Measurements from ENCODE around the gene STX1A. TPM values are rescaled to one million over a fixed set of nuclear protein-coding genes. Genes with fewer than 3 reads are reported as not detected.

Gene STX1A
- total and polyA plus RNA-seq, 2 of the 13 experiments (the other 11 are each of a cell fraction or from before 2014, with no cell fraction given), result 6.1 to 12.2 TPM

GRCh38 chr7:73667344-73668102 lies 51.9 kb downstream of the STX1A start, which contains the start of gene VPS37D (continued):
- TF ChIP-seq SOX13 (IDR thresholded peaks at IDR 0.05), result no peak
- 0 out of 4 replicates have a peak, but pooled peaks of 1 of the 2 experiments have one; percentile 21 for TF ChIP-seq SOX13 (CRISPR knock-in tag; conservative IDR thresholded peaks at IDR 0.05 in 1 of 2, IDR thresholded peaks at IDR 0.05 in 1 of 2)
- TF ChIP-seq SETDB1 (CRISPR knock-in tag; IDR thresholded peaks at IDR 0.05; ENCODE audit: borderline replicate concordance), result no peak
- no peak for TF ChIP-seq SRSF1 (optimal IDR thresholded peaks at IDR 0.05; ENCODE audit: low read depth, low read length)
- TF ChIP-seq, protein P1, sequence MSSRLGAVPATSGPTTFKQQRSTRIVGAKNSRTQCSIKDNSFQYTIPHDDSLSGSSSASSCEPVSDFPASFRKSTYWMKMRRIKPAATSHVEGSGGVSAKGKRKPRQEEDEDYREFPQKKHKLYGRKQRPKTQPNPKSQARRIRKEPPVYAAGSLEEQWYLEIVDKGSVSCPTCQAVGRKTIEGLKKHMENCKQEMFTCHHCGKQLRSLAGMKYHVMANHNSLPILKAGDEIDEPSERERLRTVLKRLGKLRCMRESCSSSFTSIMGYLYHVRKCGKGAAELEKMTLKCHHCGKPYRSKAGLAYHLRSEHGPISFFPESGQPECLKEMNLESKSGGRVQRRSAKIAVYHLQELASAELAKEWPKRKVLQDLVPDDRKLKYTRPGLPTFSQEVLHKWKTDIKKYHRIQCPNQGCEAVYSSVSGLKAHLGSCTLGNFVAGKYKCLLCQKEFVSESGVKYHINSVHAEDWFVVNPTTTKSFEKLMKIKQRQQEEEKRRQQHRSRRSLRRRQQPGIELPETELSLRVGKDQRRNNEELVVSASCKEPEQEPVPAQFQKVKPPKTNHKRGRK (CRISPR knock-in tag; IDR thresholded peaks at IDR 0.05), result no peak
- TF ChIP-seq ZMYM3 (CRISPR knock-in tag; IDR thresholded peaks at IDR 0.05), result peak; percentile 100
- TF ChIP-seq HNF1B (CRISPR knock-in tag; IDR thresholded peaks at IDR 0.05), result peak; percentile 59; the same call in 1 of the 2 replicates
- TF ChIP-seq FOSL2 (CRISPR knock-in tag; IDR thresholded peaks at IDR 0.05), result no peak
- TF ChIP-seq ZNF225 (CRISPR knock-in tag; IDR thresholded peaks at IDR 0.05), result no peak
- TF ChIP-seq KLF15 (CRISPR knock-in tag; IDR thresholded peaks at IDR 0.05; ENCODE audit: borderline replicate concordance), result no peak
- no peak for TF ChIP-seq ETS1 (CRISPR knock-in tag; IDR thresholded peaks at IDR 0.05)
- no peak for TF ChIP-seq ZC3H4 (CRISPR knock-in tag; IDR thresholded peaks at IDR 0.05; ENCODE audit: borderline replicate concordance)
- no peak for TF ChIP-seq ZSCAN20 (CRISPR knock-in tag; IDR thresholded peaks at IDR 0.05; ENCODE audit: borderline replicate concordance)
- TF ChIP-seq NCOA2 (CRISPR knock-in tag; IDR thresholded peaks at IDR 0.05), result no peak
- TF ChIP-seq MEIS1 (CRISPR knock-in tag; IDR thresholded peaks at IDR 0.05; ENCODE audit: borderline replicate concordance), result no peak
- TF ChIP-seq, protein P2, sequence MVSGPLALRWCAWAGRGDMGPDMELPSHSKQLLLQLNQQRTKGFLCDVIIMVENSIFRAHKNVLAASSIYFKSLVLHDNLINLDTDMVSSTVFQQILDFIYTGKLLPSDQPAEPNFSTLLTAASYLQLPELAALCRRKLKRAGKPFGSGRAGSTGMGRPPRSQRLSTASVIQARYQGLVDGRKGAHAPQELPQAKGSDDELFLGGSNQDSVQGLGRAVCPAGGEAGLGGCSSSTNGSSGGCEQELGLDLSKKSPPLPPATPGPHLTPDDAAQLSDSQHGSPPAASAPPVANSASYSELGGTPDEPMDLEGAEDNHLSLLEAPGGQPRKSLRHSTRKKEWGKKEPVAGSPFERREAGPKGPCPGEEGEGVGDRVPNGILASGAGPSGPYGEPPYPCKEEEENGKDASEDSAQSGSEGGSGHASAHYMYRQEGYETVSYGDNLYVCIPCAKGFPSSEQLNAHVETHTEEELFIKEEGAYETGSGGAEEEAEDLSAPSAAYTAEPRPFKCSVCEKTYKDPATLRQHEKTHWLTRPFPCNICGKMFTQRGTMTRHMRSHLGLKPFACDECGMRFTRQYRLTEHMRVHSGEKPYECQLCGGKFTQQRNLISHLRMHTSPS (CRISPR knock-in tag; IDR thresholded peaks at IDR 0.05; ENCODE audit: low read depth), result no peak
- TF ChIP-seq, protein P3, sequence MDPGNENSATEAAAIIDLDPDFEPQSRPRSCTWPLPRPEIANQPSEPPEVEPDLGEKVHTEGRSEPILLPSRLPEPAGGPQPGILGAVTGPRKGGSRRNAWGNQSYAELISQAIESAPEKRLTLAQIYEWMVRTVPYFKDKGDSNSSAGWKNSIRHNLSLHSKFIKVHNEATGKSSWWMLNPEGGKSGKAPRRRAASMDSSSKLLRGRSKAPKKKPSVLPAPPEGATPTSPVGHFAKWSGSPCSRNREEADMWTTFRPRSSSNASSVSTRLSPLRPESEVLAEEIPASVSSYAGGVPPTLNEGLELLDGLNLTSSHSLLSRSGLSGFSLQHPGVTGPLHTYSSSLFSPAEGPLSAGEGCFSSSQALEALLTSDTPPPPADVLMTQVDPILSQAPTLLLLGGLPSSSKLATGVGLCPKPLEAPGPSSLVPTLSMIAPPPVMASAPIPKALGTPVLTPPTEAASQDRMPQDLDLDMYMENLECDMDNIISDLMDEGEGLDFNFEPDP (CRISPR knock-in tag; conservative IDR thresholded peaks at IDR 0.05), result no peak
- TF ChIP-seq CEBPB (IDR thresholded peaks at IDR 0.05; ENCODE audit: borderline replicate concordance, low read depth, low read length), result no peak
- no peak for TF ChIP-seq SMAD9 (CRISPR knock-in tag; IDR thresholded peaks at IDR 0.05)
- no peak for TF ChIP-seq DNMT3B (CRISPR knock-in tag; conservative IDR thresholded peaks at IDR 0.05)
